MM.1S (cell line): Measurements from ENCODE around the gene C1orf210.

Experiments used
- DNase-seq: peaks from one replicate; pipeline ENCODE4 v3.0.0-alpha.2; 2015
- H2AFZ ChIP-seq: fragments of 300-600 bp; sonication (generic); 2 replicates; pipeline ENCODE4 v1.6.0; 2016; ENCODE audit warnings: antibody characterized with exemption, low read length
- H3F3A ChIP-seq: fragments of 300-600 bp; sonication (generic); 2 replicates; pipeline ENCODE4 v1.6.1; 2016; ENCODE audit warnings: mild to moderate bottlenecking, antibody characterized with exemption, low read length, moderate library complexity, mixed read lengths; ENCODE audit not compliant: insufficient read depth
- H3K27ac ChIP-seq: fragments of 300-600 bp; sonication (generic); 2 replicates; pipeline ENCODE4 v1.5.1; 2016; ENCODE audit warnings: mild to moderate bottlenecking, low read length
- H3K27me3 ChIP-seq: fragments of 300-600 bp; sonication (generic); replicated peaks from 2 replicates; pipeline ENCODE4 v1.6.0; 2016; ENCODE audit warnings: low read length; ENCODE audit not compliant: insufficient read depth
- H3K36me3 ChIP-seq: fragments of 300-600 bp; sonication (generic); replicated peaks from 2 replicates; pipeline ENCODE4 v1.6.1; 2016; ENCODE audit warnings: mild to moderate bottlenecking, low read length, mixed read lengths; ENCODE audit not compliant: insufficient read depth
- H3K4me1 ChIP-seq: fragments of 300-600 bp; sonication (generic); 2 replicates; pipeline ENCODE4 v1.6.1; 2016; ENCODE audit warnings: low read length, mixed read lengths
- H3K4me2 ChIP-seq: fragments of 300-600 bp; sonication (generic); 2 replicates; pipeline ENCODE4 v1.6.0; 2016; ENCODE audit warnings: low read depth, low read length
- H3K4me3 ChIP-seq: fragments of 300-600 bp; sonication (generic); 2 replicates; pipeline ENCODE4 v1.5.1; 2016; ENCODE audit warnings: low read length, mixed read lengths
- H3K79me2 ChIP-seq: fragments of 300-600 bp; sonication (generic); 2 replicates; pipeline ENCODE4 v1.6.1; 2016; ENCODE audit warnings: mixed run types, low read length, mixed read lengths
- H3K9ac ChIP-seq: fragments of 300-600 bp; sonication (generic); 2 replicates; pipeline ENCODE4 v1.6.1; 2016; ENCODE audit warnings: low read length, mixed read lengths
- H3K9me2 ChIP-seq: fragments of 300-600 bp; sonication (generic); replicated peaks from 2 replicates; pipeline ENCODE4 v1.6.1; 2016; ENCODE audit warnings: mild to moderate bottlenecking, low read length, mixed read lengths; ENCODE audit not compliant: insufficient read depth
- H3K9me3 ChIP-seq: fragments of 300-600 bp; sonication (generic); replicated peaks from 2 replicates; pipeline ENCODE4 v1.6.1; 2016; ENCODE audit warnings: mild to moderate bottlenecking, low read length, mixed read lengths; ENCODE audit not compliant: insufficient read depth
- H4K20me1 ChIP-seq: fragments of 300-600 bp; sonication (generic); 2 replicates; pipeline ENCODE4 v1.6.1; 2016; ENCODE audit warnings: mild to moderate bottlenecking, low read length, moderate library complexity, mixed read lengths; ENCODE audit not compliant: insufficient read depth
- EZH2 ChIP-seq: fragments of 300-600 bp; sonication (generic); optimal IDR thresholded peaks from 2 replicates; pipeline ENCODE3; 2017; ENCODE audit warnings: low read depth, mild to moderate bottlenecking, antibody characterized with exemption, low read length, mixed read lengths
- EZH2phosphoT487 ChIP-seq: fragments of 300-600 bp; sonication (generic); IDR thresholded peaks from 2 replicates; pipeline ENCODE4 v1.6.1; 2018; ENCODE audit warnings: antibody characterized with exemption, low read length
- TF ChIP-seq, protein P1 (sequence below): fragments of 300-600 bp; sonication (generic); IDR thresholded peaks from 2 replicates; pipeline ENCODE4 v1.5.1; 2016; ENCODE audit warnings: antibody characterized with exemption, low read length, mixed read lengths

Gene C1orf210

DNA sequence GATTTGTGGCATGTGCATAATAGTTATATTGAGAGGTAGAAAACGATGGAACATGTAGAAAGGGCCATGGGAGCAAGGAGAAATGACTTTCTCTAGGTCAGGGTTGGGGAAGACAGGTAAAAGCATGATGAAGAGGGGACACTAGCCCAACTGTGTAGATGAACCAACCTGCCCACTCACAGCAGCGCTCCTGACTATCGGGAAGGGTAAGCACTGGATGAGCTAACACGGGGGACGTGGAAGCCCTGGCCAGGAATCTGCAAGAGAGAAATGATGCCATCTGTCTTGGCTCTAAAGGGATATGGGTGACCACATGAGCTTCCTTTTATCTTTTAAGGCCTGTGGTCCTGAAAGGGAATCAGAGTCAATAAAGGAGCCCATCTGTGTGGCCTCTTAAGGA, 51.8 kb downstream of the C1orf210 start:
- Histone ChIP-seq H3K27ac (no peak overlapping the region), H3K4me3 (no peak overlapping the region), H3K9me3 (no peaks in the 10 kb centered on the region), H4K20me1 (no peaks in the 10 kb centered on the region), H3K27me3 (no peaks in the 10 kb centered on the region), H3K9me2 (no peaks in the 10 kb centered on the region), H3K9ac (no peak overlapping the region), H3K36me3 (no peaks in the 10 kb centered on the region), H2AFZ (no peak overlapping the region), H3F3A (no peaks in the 10 kb centered on the region), H3K4me1 (no peaks in the 10 kb centered on the region), H3K4me2 (no peak overlapping the region), H3K79me2 (no peaks in the 10 kb centered on the region)
- TF ChIP-seq EZH2phosphoT487, result no peak
- TF ChIP-seq, protein P1, sequence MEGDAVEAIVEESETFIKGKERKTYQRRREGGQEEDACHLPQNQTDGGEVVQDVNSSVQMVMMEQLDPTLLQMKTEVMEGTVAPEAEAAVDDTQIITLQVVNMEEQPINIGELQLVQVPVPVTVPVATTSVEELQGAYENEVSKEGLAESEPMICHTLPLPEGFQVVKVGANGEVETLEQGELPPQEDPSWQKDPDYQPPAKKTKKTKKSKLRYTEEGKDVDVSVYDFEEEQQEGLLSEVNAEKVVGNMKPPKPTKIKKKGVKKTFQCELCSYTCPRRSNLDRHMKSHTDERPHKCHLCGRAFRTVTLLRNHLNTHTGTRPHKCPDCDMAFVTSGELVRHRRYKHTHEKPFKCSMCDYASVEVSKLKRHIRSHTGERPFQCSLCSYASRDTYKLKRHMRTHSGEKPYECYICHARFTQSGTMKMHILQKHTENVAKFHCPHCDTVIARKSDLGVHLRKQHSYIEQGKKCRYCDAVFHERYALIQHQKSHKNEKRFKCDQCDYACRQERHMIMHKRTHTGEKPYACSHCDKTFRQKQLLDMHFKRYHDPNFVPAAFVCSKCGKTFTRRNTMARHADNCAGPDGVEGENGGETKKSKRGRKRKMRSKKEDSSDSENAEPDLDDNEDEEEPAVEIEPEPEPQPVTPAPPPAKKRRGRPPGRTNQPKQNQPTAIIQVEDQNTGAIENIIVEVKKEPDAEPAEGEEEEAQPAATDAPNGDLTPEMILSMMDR, result no peak
- DNase-seq, result no peak

DNA sequence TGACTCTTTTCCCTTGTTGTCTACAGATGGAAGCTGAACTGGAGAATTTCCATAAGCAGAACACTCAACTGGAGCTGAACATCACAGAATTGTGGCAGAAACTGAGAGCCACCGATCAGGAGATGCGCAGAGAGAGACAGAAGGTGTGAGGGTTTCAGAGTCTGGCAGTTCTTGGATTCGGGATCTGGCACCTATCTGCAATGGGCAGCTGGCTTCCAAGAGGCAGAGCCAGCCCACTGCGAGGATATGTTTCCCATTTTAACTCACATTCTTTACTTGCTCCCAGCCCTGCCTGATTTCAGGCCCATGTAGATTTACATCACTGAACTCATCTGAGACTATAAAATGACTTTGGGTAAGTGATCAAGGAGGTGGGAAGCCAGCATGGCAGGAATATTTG, 52.9 kb downstream of the C1orf210 start:
- no peaks in the 10 kb centered on the region for H3K9me3 ChIP-seq
- no peaks in the 10 kb centered on the region for H3K27me3 ChIP-seq
- no peak overlapping the region for H3K9ac ChIP-seq
- H2AFZ ChIP-seq, result no peak overlapping the region
- H3K4me3 ChIP-seq, result no peak overlapping the region
- no peaks in the 10 kb centered on the region for H3K4me1 ChIP-seq
- no peak overlapping the region for H3K4me2 ChIP-seq
- no peak for DNase-seq
- no peak overlapping the region for H3K27ac ChIP-seq
- TF ChIP-seq EZH2phosphoT487 (no peak), EZH2 (no peak)
- TF ChIP-seq, protein P1, result no peak
- no peaks in the 10 kb centered on the region for H3K9me2 ChIP-seq
- H3K79me2 ChIP-seq, result no peaks in the 10 kb centered on the region
- no peaks in the 10 kb centered on the region for H3F3A ChIP-seq
- H4K20me1 ChIP-seq, result no peaks in the 10 kb centered on the region
- H3K36me3 ChIP-seq, result no peaks in the 10 kb centered on the region

DNA sequence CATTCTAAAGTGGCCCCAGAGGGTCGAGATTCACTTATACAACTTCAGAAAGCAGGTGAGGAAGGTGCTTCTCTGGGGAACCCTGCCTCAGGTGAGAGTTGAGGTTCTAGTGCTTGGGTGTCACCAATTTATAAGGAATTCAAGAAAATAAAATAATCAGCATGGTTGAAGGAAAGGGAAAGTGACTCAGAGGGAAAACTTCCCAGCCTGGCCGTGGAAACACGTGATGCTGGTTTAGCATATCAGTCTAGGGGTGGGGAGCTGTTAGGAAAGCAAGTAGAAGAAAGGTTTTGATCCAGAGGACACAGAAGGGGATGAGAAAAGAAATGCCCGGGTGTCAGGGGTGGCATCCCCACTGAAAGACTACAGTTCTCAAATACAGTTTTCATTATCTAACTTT, 53.3 kb downstream of the C1orf210 start:
- Histone ChIP-seq H3K4me2 (no peak overlapping the region), H3K4me1 (no peaks in the 10 kb centered on the region), H3K27me3 (no peaks in the 10 kb centered on the region), H3K4me3 (no peak overlapping the region), H2AFZ (no peak overlapping the region), H4K20me1 (no peaks in the 10 kb centered on the region), H3K9me3 (no peaks in the 10 kb centered on the region), H3K79me2 (no peaks in the 10 kb centered on the region), H3K9ac (no peak overlapping the region), H3K27ac (no peak overlapping the region), H3F3A (no peaks in the 10 kb centered on the region), H3K36me3 (no peaks in the 10 kb centered on the region), H3K9me2 (no peaks in the 10 kb centered on the region)
- no peak for DNase-seq
- TF ChIP-seq EZH2phosphoT487 (no peak), EZH2 (no peak)
- TF ChIP-seq, protein P1, result no peak
